ENCODE data around the gene SORBS2.

Gene SORBS2

GRCh38 chr4:185772391-185773093 lies 39.5 kb downstream of the SORBS2 start:
- FAIRE-seq (no peak), DNase-seq (ENCODE audit: insufficient read length, low spot score) (no peak)
- no peak for TF ChIP-seq TAF1 (IDR thresholded peaks at IDR 0.05; ENCODE audit: low read depth, low read length)
- TF ChIP-seq POLR2A (IDR thresholded peaks at IDR 0.05; ENCODE audit: low read depth, low read length), result no peak
- TF ChIP-seq POU2F2 (IDR thresholded peaks at IDR 0.05; ENCODE audit: low read depth, low read length), result no peak

GRCh38 chr4:185771711-185772390 lies 40.1 kb downstream of the SORBS2 start:
- FAIRE-seq, result no peak
- no peak for TF ChIP-seq PAX5 (IDR thresholded peaks at IDR 0.05; ENCODE audit: insufficient read depth, low read length, severe bottlenecking)
- TF ChIP-seq POLR2A (IDR thresholded peaks at IDR 0.05; ENCODE audit: low read depth, low read length), result no peak
- no peak for TF ChIP-seq TAF1 (IDR thresholded peaks at IDR 0.05; ENCODE audit: low read depth, low read length)
- TF ChIP-seq POU2F2 (IDR thresholded peaks at IDR 0.05; ENCODE audit: low read depth, low read length), result no peak
- no peak for TF ChIP-seq SPI1 (IDR thresholded peaks at IDR 0.05; ENCODE audit: low read depth, low read length)
- TF ChIP-seq POLR2AphosphoS5 (IDR thresholded peaks at IDR 0.05; ENCODE audit: low read depth, low read length), result no peak

GRCh38 chr4:185767528-185767927 lies 44.5 kb downstream of the SORBS2 start:
- TF ChIP-seq POLR2AphosphoS5 (IDR thresholded peaks at IDR 0.05; ENCODE audit: low read depth, low read length) (no peak), POLR2A (IDR thresholded peaks at IDR 0.05; ENCODE audit: low read depth, low read length) (no peak), POU2F2 (IDR thresholded peaks at IDR 0.05; ENCODE audit: low read depth, low read length) (no peak), TAF1 (IDR thresholded peaks at IDR 0.05; ENCODE audit: low read depth, low read length) (no peak), SPI1 (IDR thresholded peaks at IDR 0.05; ENCODE audit: low read depth, low read length) (no peak), PAX5 (IDR thresholded peaks at IDR 0.05; ENCODE audit: insufficient read depth, low read length, severe bottlenecking) (no peak)
- FAIRE-seq (no peak), DNase-seq (ENCODE audit: insufficient read length, low spot score) (no peak)

More at GRCh38 chr4:185771711-185772390, 40.1 kb downstream of the SORBS2 start:
- DNase-seq (ENCODE audit: insufficient read length, low spot score), result no peak

GRCh38 chr4:185764876-185765275 lies 47.1 kb downstream of the SORBS2 start:
- TF ChIP-seq POU2F2 (IDR thresholded peaks at IDR 0.05; ENCODE audit: low read depth, low read length) (no peak), PAX5 (IDR thresholded peaks at IDR 0.05; ENCODE audit: insufficient read depth, low read length, severe bottlenecking) (no peak), POLR2A (IDR thresholded peaks at IDR 0.05; ENCODE audit: low read depth, low read length) (no peak), TAF1 (IDR thresholded peaks at IDR 0.05; ENCODE audit: low read depth, low read length) (no peak), POLR2AphosphoS5 (IDR thresholded peaks at IDR 0.05; ENCODE audit: low read depth, low read length) (no peak), SPI1 (IDR thresholded peaks at IDR 0.05; ENCODE audit: low read depth, low read length) (no peak)
- FAIRE-seq (no peak), DNase-seq (ENCODE audit: insufficient read length, low spot score) (no peak)

- FAIRE-seq (no peak), DNase-seq (ENCODE audit: insufficient read length, low spot score) (no peak)
- TF ChIP-seq PAX5 (IDR thresholded peaks at IDR 0.05; ENCODE audit: insufficient read depth, low read length, severe bottlenecking), result no peak
- no peak for TF ChIP-seq SPI1 (IDR thresholded peaks at IDR 0.05; ENCODE audit: low read depth, low read length)
- no peak for TF ChIP-seq POLR2AphosphoS5 (IDR thresholded peaks at IDR 0.05; ENCODE audit: low read depth, low read length)
Measured at GRCh38 chr4:185761352-185762235, 50.4 kb downstream of the SORBS2 start.

- DNase-seq (ENCODE audit: insufficient read length, low spot score) (no peak), FAIRE-seq (no peak)
- no peak for TF ChIP-seq POLR2A (IDR thresholded peaks at IDR 0.05; ENCODE audit: low read depth, low read length)
- TF ChIP-seq POLR2AphosphoS5 (IDR thresholded peaks at IDR 0.05; ENCODE audit: low read depth, low read length), result no peak
- TF ChIP-seq PAX5 (IDR thresholded peaks at IDR 0.05; ENCODE audit: insufficient read depth, low read length, severe bottlenecking), result no peak
- TF ChIP-seq TAF1 (IDR thresholded peaks at IDR 0.05; ENCODE audit: low read depth, low read length), result no peak
- TF ChIP-seq SPI1 (IDR thresholded peaks at IDR 0.05; ENCODE audit: low read depth, low read length), result no peak
- no peak for TF ChIP-seq POU2F2 (IDR thresholded peaks at IDR 0.05; ENCODE audit: low read depth, low read length)
Measured at GRCh38 chr4:185758807-185759206, 53.2 kb downstream of the SORBS2 start.

- DNase-seq (ENCODE audit: insufficient read length, low spot score), result no peak
- FAIRE-seq, result no peak
- TF ChIP-seq POLR2A (IDR thresholded peaks at IDR 0.05; ENCODE audit: low read depth, low read length), result no peak
- TF ChIP-seq POLR2AphosphoS5 (IDR thresholded peaks at IDR 0.05; ENCODE audit: low read depth, low read length), result no peak
Measured at GRCh38 chr4:185755451-185755850, 56.5 kb downstream of the SORBS2 start.

- FAIRE-seq (no peak), DNase-seq (ENCODE audit: insufficient read length, low spot score) (no peak)
- TF ChIP-seq POLR2AphosphoS5 (IDR thresholded peaks at IDR 0.05; ENCODE audit: low read depth, low read length) (no peak), PAX5 (IDR thresholded peaks at IDR 0.05; ENCODE audit: insufficient read depth, low read length, severe bottlenecking) (no peak), SPI1 (IDR thresholded peaks at IDR 0.05; ENCODE audit: low read depth, low read length) (no peak), TAF1 (IDR thresholded peaks at IDR 0.05; ENCODE audit: low read depth, low read length) (no peak)
Measured at GRCh38 chr4:185754961-185755360, 57.0 kb downstream of the SORBS2 start.

GRCh38 chr4:185752872-185753271 lies 59.1 kb downstream of the SORBS2 start:
- DNase-seq (ENCODE audit: insufficient read length, low spot score), result no peak
- no peak for FAIRE-seq
- no peak for TF ChIP-seq SPI1 (IDR thresholded peaks at IDR 0.05; ENCODE audit: low read depth, low read length)
- no peak for TF ChIP-seq POLR2A (IDR thresholded peaks at IDR 0.05; ENCODE audit: low read depth, low read length)
- TF ChIP-seq TAF1 (IDR thresholded peaks at IDR 0.05; ENCODE audit: low read depth, low read length), result no peak
- no peak for TF ChIP-seq POLR2AphosphoS5 (IDR thresholded peaks at IDR 0.05; ENCODE audit: low read depth, low read length)
- no peak for TF ChIP-seq POU2F2 (IDR thresholded peaks at IDR 0.05; ENCODE audit: low read depth, low read length)
- TF ChIP-seq PAX5 (IDR thresholded peaks at IDR 0.05; ENCODE audit: insufficient read depth, low read length, severe bottlenecking), result no peak

Measured in GM12891 (cell line).